Cardiac muscle cell (in vitro differentiated cells and primary cell): ENCODE results near the gene RBPMS2. TPM values are rescaled to one million over a fixed set of nuclear protein-coding genes. Genes with fewer than 3 reads are reported as not detected.

Experiments
- DNase-seq, 2 donors: peaks; one replicate each; pipeline versions ENCODE4 v3.0.0 to v3.0.0-alpha.2; 2010 to 2017; ENCODE audit warnings: low read depth in 1 of 2, low spot score in 1 of 2
- H3K27ac ChIP-seq: fragments of 200-600 bp; sonication (generic); 2 replicates; pipeline ENCODE4 v1.5.1; 2016
- H3K27me3 ChIP-seq: fragments of 200-600 bp; sonication (generic); 2 replicates; pipeline ENCODE4 v1.6.0; 2016; ENCODE audit warnings: control low read depth
- H3K36me3 ChIP-seq: fragments of 200-600 bp; sonication (generic); 2 replicates; pipeline ENCODE4 v1.5.1; 2016; ENCODE audit warnings: control low read depth
- H3K4me1 ChIP-seq: fragments of 200-600 bp; sonication (generic); 2 replicates; pipeline ENCODE4 v1.8.1; 2017; ENCODE audit warnings: low read depth, mild to moderate bottlenecking, mixed run types
- H3K4me3 ChIP-seq: fragments of 200-600 bp; sonication (generic); 2 replicates; pipeline ENCODE4 v1.5.1; 2016; ENCODE audit warnings: mild to moderate bottlenecking
- H3K9me3 ChIP-seq: fragments of 200-600 bp; sonication (generic); 2 replicates; pipeline ENCODE4 v1.5.1; 2017; ENCODE audit warnings: low read depth, mild to moderate bottlenecking, control low read depth
- CTCF ChIP-seq: IDR thresholded peaks from 2 replicates; pipeline ENCODE4 v1.5.1; 2012; ENCODE audit warnings: low read depth, mild to moderate bottlenecking, low read length
- polyA plus RNA-seq: library from polyadenylated mRNA; unstranded; fragments of >200 nt; fragmentation: Nextera tagmentation; extraction: Ambion mirVana; gene quantifications from 2 replicates; pipeline ENCODE4 v1.2.1, GENCODE V29; 2016
- total RNA-seq: library from RNA; depleted of rRNA; stranded (reverse); fragments of >200 nt; gene quantifications from 2 replicates; pipeline ENCODE4 v1.2.3, GENCODE V29; 2016

The RBPMS2 gene
- total and polyA plus RNA-seq, 2 experiments from 2014 or later, result 35.4 to 213 TPM

GRCh38 chr15:64740311-64741170, 34.8 kb downstream of the RBPMS2 start:
- peak in 1 of 2 donors; percentile 86 for DNase-seq
- Histone ChIP-seq H3K27ac (no peak overlapping the region), H3K9me3 (no peaks in the 10 kb centered on the region), H3K27me3 (no peaks in the 10 kb centered on the region), H3K36me3 (peaks cover 20% of the 10 kb centered on the region), H3K4me1 (peaks cover 6% of the 10 kb centered on the region), H3K4me3 (no peak overlapping the region)
- TF ChIP-seq CTCF, result peak; percentile 40

- H3K9me3 ChIP-seq, result no peaks in the 10 kb centered on the region
- no peak overlapping the region for H3K4me3 ChIP-seq
- H3K27me3 ChIP-seq, result no peaks in the 10 kb centered on the region
- peaks cover 20% of the 10 kb centered on the region for H3K36me3 ChIP-seq
- H3K27ac ChIP-seq, result no peak overlapping the region
- peaks cover 6% of the 10 kb centered on the region for H3K4me1 ChIP-seq
- peak in 1 of 2 donors; percentile 23 for DNase-seq
- no peak for TF ChIP-seq CTCF
Observed at GRCh38 chr15:64739577-64740143, 35.7 kb downstream of the RBPMS2 start.

- no peaks in the 10 kb centered on the region for H3K27me3 ChIP-seq
- no peak overlapping the region for H3K4me3 ChIP-seq
- peak in 1 of 2 donors; percentile 47 for DNase-seq
- peaks cover 20% of the 10 kb centered on the region for H3K36me3 ChIP-seq
- H3K4me1 ChIP-seq, result peaks cover 6% of the 10 kb centered on the region
- no peak for TF ChIP-seq CTCF
- peak overlapping the region; percentile 71 for H3K27ac ChIP-seq
- no peaks in the 10 kb centered on the region for H3K9me3 ChIP-seq
Observed at GRCh38 chr15:64739156-64739555, 36.2 kb downstream of the RBPMS2 start.

GRCh38 chr15:64738226-64739095, 36.9 kb downstream of the RBPMS2 start:
- Histone ChIP-seq H3K4me3 (no peak overlapping the region), H3K9me3 (no peaks in the 10 kb centered on the region), H3K36me3 (peaks cover 20% of the 10 kb centered on the region), H3K4me1 (peaks cover 6% of the 10 kb centered on the region), H3K27me3 (no peaks in the 10 kb centered on the region), H3K27ac (peak overlapping the region; percentile 71)
- no peak for DNase-seq
- TF ChIP-seq CTCF, result no peak

GRCh38 chr15:64732156-64732860, 43.1 kb downstream of the RBPMS2 start:
- no peak for DNase-seq
- H3K9me3 ChIP-seq, result no peaks in the 10 kb centered on the region
- H3K4me3 ChIP-seq, result no peak overlapping the region
- peaks cover 21% of the 10 kb centered on the region for H3K36me3 ChIP-seq
- no peaks in the 10 kb centered on the region for H3K27me3 ChIP-seq
- peaks cover 6% of the 10 kb centered on the region for H3K4me1 ChIP-seq
- TF ChIP-seq CTCF, result no peak
- H3K27ac ChIP-seq, result peak overlapping the region; percentile 72
